GM18519 (cell line): ENCODE data around the gene FERD3L.

Source experiments
- ATAC-seq: cut with Tn5 transposase; IDR thresholded peaks from one replicate; pipeline ENCODE4 v1.9.1; 2021; ENCODE audit warnings: mild to moderate bottlenecking, moderate library complexity; ENCODE audit not compliant: unreplicated experiment, low FRiP score

The FERD3L gene

GRCh38 chr7:19101472-19101871 lies 43.7 kb downstream of the FERD3L start:
- no peak for ATAC-seq

- ATAC-seq = no peak
Observed at GRCh38 chr7:19099924-19100323, 45.3 kb downstream of the FERD3L start.

- no peak for ATAC-seq
Observed at GRCh38 chr7:19099194-19099593, 46.0 kb downstream of the FERD3L start.

GRCh38 chr7:19098510-19098909 lies 46.7 kb downstream of the FERD3L start:
- ATAC-seq = no peak

GRCh38 chr7:19097165-19098055 lies 47.8 kb downstream of the FERD3L start:
- ATAC-seq = no peak

GRCh38 chr7:19095353-19095860 lies 49.8 kb downstream of the FERD3L start:
- no peak for ATAC-seq
